Measurements from ENCODE around the gene ZNF786.

Gene ZNF786

GRCh38 chr7:149087376-149087775 is 3.1 kb downstream of the ZNF786 start:
- no peak for DNase-seq (ENCODE audit: low read depth, low spot score)
- POLR2A ChIA-PET, result no interaction called here
- H3K4me3 ChIP-seq (ENCODE audit: low read depth, low read length), result no peak overlapping the region
- CTCF ChIA-PET, result interaction anchor here (3.1 kb wide), 2 partner anchors 21 to 81 kb away, joined by 23 to 31 read pairs; no protein-coding TSS in a partner anchor
- TF ChIP-seq CTCF (IDR thresholded peaks at IDR 0.05; ENCODE audit: insufficient read depth, low read length, missing control alignments), result no peak

- no peak for TF ChIP-seq CTCF (IDR thresholded peaks at IDR 0.05; ENCODE audit: insufficient read depth, low read length, missing control alignments)
- no peak for DNase-seq (ENCODE audit: low read depth, low spot score)
- ChIA-PET POLR2A (no interaction called here), CTCF (interaction anchor here (1.3 to 5.0 kb wide), 2 partner anchors 18 to 20 kb away, joined by 4 to 31 read pairs; no protein-coding TSS in a partner anchor)
- H3K4me3 ChIP-seq (ENCODE audit: low read depth, low read length), result no peak overlapping the region
Observed at GRCh38 chr7:149085866-149086265, 4.7 kb downstream of the ZNF786 start.

GRCh38 chr7:149084407-149084806 is 6.1 kb downstream of the ZNF786 start:
- DNase-seq (ENCODE audit: low read depth, low spot score), result no peak
- TF ChIP-seq CTCF (IDR thresholded peaks at IDR 0.05; ENCODE audit: insufficient read depth, low read length, missing control alignments), result no peak
- no peak overlapping the region for H3K4me3 ChIP-seq (ENCODE audit: low read depth, low read length)
- ChIA-PET CTCF (interaction anchor here (0.9 to 5.0 kb wide), 2 partner anchors 19 to 79 kb away, joined by 3 to 31 read pairs; no protein-coding TSS in a partner anchor), POLR2A (no interaction called here)

GRCh38 chr7:149081914-149082313 is 8.6 kb downstream of the ZNF786 start:
- ChIA-PET CTCF (interaction anchor here (5.0 kb wide), 1 partner anchor 16 kb away, joined by 31 read pairs; no protein-coding TSS in a partner anchor), POLR2A (no interaction called here)
- no peak for TF ChIP-seq CTCF (IDR thresholded peaks at IDR 0.05; ENCODE audit: insufficient read depth, low read length, missing control alignments)
- no peak for DNase-seq (ENCODE audit: low read depth, low spot score)
- no peak overlapping the region for H3K4me3 ChIP-seq (ENCODE audit: low read depth, low read length)

GRCh38 chr7:149077594-149077993 is 12.9 kb downstream of the ZNF786 start:
- ChIA-PET POLR2A (no interaction called here), CTCF (interaction anchor here (0.6 to 5.3 kb wide), 3 partner anchors 11 to 83 kb away, joined by 3 to 36 read pairs (median 3); no protein-coding TSS in a partner anchor)
- no peak for DNase-seq (ENCODE audit: low read depth, low spot score)
- TF ChIP-seq CTCF (IDR thresholded peaks at IDR 0.05; ENCODE audit: insufficient read depth, low read length, missing control alignments), result no peak
- no peak overlapping the region for H3K4me3 ChIP-seq (ENCODE audit: low read depth, low read length)

GRCh38 chr7:149075286-149075685 is 15.2 kb downstream of the ZNF786 start:
- POLR2A ChIA-PET, result no interaction called here
- CTCF ChIA-PET, result interaction anchor here (2.6 kb wide), 1 partner anchor 10 kb away, joined by 20 read pairs; no protein-coding TSS in a partner anchor
- H3K4me3 ChIP-seq (ENCODE audit: low read depth, low read length), result no peak overlapping the region
- TF ChIP-seq CTCF (IDR thresholded peaks at IDR 0.05; ENCODE audit: insufficient read depth, low read length, missing control alignments), result no peak
- DNase-seq (ENCODE audit: low read depth, low spot score), result no peak
